NOMO-1 treated with DMSO at 0.1 percent for 48 hours (cell line): ENCODE results near the gene GRIP1.

ENCODE experiments used
- DNase-seq: peaks from one replicate; lab custom pipeline; 2025; ENCODE audit not compliant: unreplicated experiment; lab: John Stamatoyannopoulos, UW

The GRIP1 gene

DNA sequence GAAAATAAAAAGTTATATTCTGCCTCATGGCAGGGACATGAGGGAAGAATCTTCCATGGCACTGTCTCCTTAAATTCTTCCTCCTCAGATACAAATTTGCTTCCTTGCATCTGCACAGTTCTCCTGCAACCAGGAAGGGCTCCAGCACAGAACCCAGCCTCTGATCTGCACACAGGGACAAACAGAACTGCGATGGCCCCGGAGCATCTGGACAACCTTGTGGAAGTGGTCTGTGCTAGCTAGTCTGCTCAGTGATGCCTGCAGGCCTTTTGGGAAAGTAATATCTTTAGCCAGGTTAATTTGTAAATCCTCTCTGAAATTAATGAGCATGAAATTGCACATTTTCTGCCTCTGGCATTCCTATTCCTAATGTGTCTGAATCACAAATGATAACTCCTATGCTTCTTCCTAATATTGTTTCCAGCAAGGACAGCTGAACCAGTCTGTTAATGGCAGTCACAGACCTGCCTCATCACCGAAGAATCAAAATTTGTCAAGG lies 74.8 kb downstream of the GRIP1 start:
- no peak for DNase-seq

DNA sequence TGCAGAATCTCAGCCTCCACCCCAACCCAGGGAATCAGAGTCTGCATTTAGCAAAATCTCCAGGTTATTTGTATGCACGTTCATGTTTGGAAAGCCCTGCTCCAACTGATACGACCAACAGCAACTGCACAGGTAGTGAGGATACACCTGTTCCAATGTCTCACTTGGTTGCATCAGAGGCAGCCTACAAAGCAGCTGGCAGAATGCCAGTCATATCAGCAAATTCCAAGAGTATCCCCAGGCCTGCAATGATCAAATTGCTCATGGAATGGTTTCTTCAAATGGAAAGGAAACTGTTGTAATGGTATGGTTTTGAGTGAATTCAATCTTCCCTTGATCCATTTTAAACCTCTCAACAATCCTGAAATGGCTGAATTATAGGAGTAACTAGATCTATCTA lies 75.4 kb downstream of the GRIP1 start:
- no peak for DNase-seq

DNA sequence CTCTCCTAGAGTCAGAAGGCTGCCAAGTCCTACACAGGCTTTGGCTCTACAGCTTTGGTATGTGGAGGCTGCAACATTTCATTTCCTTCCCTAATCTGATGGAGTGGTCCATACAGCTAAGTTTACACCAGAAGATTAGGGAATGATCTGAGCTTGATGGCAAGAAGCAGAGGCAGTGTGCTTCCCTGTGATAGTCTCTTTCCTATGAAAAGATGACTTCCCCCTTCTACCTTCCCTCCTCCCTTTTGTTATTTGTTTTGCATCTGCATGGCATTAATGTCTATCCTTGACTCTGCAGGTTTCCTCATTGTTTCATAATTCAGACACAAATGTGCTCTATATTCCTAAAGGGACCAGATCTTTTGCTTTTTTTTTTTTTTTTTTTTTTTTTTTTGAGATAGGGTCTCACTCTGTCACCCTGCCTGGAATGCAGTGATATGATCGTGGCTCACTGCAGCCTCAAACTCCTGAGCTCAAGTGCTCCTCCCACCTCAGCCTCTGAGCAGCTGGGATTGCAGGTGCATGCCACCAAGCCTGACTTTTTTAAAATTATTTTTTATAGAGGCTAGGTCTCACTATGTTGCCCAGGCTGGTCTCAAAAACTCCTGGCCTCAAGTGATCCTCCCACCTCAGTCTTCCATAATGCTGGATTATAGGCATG lies 76.3 kb downstream of the GRIP1 start:
- DNase-seq: no peak

DNA sequence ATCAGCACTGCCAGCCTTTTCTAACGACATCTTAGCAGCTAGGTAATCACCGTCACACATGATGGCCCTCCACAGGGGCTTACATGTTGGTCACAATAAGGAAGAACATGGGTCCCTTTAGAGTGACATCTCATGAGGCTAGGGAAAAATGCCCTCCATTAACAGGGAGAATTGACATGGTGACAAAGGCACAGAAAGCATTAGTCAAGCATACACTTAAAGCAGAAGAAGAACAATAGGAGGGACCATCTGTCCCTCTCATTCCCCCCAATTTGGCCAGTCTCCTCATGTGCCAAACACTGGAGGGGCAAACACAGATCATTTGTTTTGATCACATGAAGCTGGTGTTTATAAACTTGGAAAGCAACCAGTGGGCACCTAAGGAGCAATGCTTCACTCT lies 78.0 kb downstream of the GRIP1 start:
- DNase-seq: no peak

DNA sequence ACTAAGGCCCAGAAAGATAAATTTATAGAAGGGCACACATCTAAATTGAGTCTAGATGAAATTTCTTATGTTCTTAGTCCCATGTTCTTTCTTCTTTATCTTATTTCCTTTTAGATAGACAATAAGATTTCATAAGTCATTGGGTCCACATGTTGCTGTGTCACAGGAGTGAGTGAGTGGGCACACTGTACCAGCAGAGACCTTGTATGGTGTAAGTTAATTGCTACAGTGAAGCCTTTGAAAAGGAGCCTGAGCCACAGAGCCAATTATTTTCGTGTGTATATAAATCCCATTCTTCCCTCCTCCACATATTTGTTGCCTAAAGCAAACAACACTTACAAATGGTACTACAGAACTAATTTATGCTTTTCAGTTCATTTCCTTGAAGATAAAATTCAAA lies 79.1 kb downstream of the GRIP1 start:
- no peak for DNase-seq

DNA sequence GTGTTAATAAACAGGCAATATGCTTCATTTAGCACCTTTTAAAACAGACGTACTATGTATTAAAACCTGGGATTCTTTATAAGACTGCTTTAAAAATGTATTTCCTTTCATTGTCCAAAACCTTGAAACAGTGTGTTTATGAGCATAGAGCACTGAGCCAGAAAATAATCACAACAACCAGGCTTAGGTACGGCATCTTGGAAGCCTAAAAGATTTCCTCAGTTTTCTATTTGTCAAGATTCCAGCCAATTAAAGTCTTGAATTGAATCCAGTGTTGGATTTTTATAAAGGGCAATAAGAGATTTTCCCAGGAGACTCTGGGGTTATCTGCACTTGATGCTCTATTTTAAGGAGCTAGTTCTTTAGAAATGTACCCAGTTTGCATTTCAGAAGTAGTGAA lies 80.3 kb downstream of the GRIP1 start:
- DNase-seq: no peak

DNA sequence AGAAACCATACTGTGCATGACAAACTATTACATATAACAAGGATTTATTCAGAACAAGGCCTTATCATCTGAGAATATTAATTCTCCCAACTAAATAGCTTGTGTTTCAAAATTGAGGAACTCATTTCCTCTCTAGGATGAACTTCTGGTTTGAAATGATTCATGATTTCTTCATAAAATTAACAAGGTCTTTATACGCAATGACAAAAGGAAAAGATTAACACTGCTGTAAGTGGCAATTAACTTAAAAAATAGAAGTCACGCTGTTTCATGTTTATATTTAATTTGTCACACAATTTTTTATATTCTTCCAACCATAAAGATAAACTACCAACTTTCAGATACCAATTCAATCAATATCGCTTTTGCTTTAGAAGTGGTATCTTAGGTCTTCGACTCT lies 80.8 kb downstream of the GRIP1 start:
- peak; percentile 47 for DNase-seq

DNA sequence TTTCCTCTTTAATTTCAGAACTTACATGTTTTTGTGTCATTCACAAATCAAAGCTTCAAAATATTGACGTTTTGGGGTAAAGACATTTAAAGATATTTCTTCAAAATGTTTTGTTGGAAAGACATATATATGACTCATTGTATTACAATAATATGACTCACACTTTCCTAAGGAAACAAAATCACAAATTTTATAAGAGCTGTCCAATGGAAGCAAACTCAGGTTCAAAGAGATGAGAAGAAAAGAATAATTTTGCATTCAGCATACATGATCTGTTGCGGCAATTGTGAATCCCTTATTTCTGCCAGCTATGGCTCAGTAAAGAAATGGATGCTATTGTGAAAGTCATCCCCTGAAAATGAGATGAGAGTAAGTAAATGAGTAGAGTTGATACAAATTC lies 82.7 kb downstream of the GRIP1 start:
- no peak for DNase-seq

DNA sequence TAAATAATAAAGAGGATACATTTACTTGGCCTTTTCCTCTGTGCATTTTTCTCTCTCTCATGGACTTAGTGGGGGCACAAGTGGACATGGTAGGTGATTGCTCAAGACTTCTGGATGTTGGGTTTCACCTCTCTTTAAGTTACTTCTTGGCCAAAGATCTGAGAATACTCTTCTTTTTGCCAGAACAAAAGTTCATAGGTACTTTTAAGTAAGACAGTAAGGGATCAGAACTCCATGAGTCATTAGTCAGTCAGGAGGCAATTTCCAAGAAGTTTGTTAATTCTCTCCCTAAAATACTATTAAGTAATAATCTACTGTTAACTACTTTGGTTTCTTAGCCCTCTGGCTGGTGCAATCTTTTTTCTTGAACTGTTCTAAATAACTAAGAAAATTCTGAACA lies 84.2 kb downstream of the GRIP1 start:
- DNase-seq: no peak

DNA sequence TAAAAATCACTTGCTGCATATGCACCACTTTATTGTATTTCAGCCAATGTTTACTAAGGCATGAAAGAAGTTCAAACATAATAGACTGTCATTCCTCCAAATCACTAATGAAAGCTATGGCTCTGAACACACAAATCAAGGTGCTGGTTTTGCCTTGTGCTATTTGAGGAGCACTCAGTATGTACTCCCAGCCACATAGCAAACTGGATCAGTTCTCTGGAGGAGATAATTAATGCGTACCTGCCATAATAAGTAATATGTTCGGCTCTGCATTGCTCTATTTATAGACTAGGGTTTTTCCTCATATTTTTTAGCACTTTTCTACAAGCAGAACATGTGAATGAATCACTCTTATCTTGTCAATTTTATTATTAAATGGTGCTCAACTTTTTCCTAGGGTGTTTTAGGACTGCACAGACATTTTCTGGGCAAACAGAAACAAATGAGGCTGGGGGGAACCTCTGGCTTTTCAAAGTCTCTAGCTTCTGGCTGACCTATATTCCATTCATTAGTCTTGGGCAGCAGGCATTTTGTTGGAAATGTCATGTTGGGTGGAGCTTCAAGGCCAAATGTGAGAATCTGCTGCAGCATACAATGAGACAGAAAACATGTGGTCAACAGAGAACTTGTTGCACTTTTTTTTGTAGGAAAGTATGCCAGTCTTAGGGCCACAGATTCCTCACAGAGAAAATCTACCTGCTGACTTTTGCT lies 88.4 kb downstream of the GRIP1 start:
- DNase-seq: no peak

DNA sequence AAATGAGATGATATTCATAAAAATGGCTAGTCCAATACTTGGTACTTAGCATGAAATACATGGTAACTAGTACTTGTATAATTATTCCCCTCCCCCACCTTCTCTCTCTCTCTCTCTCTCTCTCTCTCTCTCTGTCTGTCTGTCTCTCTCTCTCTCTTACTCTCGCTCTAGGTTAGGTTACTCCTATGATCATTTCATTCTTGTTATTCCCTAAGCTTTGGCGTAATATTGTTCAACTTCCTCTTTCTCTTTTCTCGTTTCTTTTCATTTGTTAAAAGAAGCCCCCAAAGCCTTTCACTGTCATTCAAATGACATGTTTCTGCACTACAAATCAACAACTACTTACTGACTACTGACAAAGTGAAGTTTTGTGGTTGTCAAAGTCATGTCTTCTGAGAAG lies 89.8 kb downstream of the GRIP1 start:
- DNase-seq: peak; percentile 31

DNA sequence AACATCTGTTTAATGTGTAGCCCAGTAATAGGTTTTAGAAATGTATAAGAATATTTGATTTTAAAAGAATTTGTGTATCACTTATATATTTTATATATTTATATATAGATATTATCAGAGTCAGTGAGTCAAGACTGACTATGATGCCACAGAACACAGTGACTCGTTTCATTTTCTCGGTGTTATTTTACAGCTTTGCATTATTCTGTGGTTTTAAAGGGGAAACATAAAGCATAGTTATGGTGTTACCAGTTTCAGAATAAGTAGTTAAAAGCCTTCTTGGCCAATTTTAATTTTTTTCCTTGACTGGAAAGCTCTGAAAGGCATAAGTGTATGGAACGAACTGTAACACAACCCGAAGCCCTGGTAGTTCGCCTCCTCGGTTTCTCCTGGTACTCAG lies 91.0 kb downstream of the GRIP1 start:
- no peak for DNase-seq

DNA sequence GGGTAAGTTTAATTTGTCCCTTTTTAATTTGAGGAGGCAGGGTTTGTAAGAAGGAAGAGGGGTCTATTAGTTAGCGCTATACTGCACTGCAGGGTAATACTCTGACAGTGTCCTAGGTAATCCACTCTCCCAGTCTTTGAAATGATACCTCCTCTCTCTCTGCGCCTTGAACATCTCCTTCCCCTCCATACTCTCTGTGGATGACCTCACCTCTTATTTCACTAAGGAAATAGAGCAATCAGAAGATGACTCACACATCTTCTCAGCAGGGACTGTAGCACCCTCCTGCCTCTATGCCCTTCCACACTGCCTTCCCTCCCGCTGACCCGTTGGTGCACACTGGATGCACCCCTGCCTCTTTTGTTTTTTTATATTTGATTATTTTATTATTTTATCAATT lies 94.2 kb downstream of the GRIP1 start:
- DNase-seq: peak; percentile 9

DNA sequence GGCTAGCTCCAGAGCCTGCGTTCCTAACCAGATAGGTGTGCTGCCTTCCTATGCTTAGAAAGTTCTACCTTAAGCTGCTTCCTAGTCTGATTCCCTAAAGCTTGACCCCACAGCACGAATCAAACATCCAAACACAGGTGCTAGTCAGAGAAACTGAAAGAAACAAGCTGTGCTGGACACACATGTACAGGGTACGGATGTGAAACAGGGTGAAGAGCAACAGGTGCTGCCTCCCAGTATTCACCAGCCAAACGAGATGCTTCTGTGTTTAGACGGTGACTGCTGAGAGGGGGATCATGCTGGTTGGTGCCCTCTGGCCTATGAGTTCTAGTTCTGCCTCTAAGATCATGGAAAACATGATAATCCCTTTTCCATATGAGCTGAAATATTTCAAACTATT lies 105.3 kb downstream of the GRIP1 start:
- DNase-seq: no peak

DNA sequence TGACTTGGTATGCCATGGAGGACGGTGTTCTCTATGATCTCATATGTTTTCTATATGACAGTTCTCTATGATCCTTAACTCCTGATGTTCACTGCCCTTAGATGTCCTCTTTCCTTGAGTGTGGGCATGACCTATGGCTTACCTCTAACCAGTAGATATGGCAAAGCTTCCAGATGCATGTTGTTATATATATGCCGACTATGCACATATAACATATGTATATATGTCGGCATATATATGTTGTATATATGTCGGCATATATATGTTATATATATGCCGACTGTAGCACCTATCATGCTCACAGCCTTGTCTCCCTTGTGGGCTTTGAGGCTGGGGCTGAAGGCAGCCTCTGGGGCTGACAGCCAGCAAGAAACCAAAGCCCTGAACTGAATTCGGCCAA lies 106.0 kb downstream of the GRIP1 start:
- no peak for DNase-seq

DNA sequence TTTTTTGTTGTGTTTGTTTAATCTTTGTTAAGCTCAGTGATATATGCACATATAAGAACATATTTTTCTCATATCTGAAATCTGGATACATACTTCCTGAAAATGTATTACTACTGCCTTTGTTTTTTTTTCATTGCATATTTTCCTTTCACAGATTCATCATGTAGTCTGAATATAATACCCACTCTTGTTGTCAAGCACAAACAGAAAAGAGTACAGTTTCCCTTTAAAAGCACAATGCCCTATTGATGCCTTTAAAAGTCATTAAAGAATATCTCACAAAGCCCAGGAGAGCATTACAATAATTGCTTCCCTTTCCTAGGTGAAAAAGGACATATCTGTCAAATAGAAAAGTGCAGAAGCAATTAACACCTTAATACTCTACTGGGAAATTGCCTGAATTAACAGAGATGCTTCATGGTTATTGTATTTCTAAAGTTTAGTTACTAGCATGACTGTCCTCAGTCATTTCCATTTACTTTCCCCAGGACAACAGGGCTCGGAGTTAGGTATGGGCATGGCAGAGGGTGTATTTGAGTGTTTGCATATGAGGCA lies 107.4 kb downstream of the GRIP1 start:
- DNase-seq: no peak

DNA sequence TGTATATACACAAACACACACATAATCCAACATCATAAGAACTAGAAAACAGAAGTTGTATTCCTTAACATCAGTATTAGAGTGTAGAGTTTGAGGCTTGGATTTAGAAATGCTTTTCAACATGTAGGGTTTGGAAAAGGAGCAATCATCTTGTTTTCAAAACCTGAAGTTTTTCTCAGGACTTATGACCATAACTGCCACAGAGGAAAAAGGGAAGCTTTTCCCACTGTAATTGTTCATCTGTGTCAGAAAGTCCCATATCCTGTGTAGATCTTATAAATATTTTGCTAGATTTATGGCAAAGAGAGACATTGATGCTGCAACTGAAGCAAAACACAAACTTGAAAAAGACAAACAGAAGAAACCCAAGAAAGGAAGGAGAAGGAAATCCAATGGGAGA lies 115.7 kb downstream of the GRIP1 start:
- DNase-seq: no peak

DNA sequence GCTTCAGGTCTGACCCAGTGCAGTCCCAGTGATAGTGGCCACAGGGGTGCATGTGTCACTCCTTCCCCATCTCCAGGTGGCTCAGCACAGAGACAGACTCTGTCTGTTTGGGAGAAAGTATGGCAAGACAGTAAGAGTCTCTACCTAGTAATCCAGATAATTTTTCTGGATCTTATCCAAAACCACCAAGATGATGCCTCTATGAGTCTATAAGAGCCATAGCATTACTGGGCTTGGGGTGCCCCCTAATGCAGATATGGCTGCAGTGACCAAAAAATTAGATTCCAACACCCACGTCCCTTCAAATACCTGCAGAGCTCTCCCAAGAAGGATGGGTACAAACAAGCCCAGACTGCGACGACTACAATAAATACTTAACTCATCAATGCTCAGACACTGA lies 123.8 kb downstream of the GRIP1 start:
- DNase-seq: no peak

DNA sequence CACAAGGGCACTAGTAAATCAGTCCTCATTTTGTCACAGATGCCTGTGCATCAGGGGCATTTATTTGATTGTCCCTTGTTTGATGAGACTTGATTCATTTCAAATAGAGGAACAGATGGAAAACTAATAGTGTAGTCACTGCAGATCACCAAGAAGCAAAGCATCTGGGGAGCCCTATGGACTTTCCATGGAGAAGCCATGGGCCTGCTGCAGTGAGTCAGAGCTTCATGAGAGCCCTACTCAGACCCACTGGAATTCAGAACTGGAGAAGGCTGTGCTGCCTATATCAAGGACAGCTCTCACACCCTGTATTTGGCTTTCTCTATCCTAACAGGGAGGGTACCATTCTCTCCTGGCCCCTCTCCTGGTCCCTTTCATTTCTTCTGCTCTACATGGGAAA lies 126.2 kb downstream of the GRIP1 start:
- no peak for DNase-seq

DNA sequence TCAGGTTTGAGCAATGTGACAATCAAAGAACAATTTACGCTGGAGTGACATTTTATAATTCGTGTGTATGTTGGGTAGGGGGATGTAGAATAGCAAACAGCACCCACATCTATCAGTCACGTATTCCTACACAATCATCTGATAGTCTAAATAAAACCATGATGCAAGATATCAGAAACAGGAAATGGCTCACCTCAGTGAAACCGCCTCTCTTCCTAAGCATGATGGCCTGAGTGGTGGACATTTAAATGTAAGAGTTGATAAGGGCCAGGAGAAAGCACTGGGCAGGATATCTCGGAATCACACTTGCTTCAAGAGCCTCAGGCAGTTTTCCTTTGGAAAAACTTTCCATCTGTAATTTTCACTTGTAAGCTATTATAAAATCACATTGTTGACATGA lies 128.2 kb downstream of the GRIP1 start:
- DNase-seq: peak; percentile 1

DNA sequence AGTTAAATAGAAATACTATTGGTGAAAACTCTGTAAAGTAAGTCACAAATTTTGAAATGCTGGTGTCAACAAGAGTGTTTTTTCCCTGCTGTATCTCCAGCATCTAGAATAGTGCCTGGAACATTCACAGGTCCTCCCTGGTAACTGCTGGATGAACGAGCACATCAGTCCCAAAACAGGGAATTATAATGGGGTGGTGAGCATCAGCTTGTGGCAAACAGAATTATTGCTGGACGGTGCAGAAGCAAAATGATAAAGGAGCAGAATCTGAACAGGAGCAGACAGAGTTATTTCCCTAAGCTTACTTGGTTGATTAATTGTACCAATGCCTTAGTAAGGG lies 129.9 kb downstream of the GRIP1 start:
- DNase-seq: no peak

DNA sequence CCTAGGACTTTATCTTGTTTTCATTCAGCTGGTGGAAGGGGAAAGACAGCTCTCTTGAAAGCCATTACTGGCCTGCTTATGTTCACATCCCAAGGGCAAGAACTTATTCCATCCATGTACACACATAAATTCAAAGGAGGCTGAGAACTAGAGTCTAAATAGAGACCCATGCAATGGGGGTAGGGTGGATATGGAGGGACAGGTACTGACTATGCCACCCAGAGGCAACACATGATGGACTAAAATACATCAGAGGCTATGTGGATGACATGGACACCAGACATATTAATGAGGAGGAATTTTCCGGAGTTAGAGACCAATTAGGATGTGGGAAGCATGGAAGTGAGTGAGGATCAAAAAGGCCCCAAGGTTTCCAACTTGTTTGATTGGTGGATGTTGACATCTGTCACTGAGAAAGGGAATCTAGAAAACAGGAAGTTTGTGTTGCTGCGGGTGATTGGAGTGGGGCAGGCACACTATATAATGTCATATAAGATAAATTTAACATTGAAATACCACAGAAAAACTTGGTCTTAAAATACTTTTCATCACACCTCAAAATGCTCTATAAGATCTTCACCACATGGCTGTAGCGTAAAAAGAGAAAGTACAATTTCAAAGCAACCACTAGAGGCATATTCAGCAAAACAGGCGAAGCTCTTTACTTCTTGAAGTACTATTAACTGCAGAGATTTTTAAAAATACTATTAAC lies 130.4 kb downstream of the GRIP1 start:
- DNase-seq: peak; percentile 4
